Parathyroid adenoma (tissue), 2 donors: ENCODE measurements around the gene DGKB.

Source experiments
- H2AFZ ChIP-seq: fragments of 300-600 bp; sonication (generic); one replicate; pipeline ENCODE4 v1.7.0; 2017; ENCODE audit warnings: antibody characterized with exemption, mild to moderate bottlenecking
- H3K27ac ChIP-seq: fragments of 300-600 bp; sonication (generic); one replicate; pipeline ENCODE4 v1.7.0; 2017
- H3K27me3 ChIP-seq: fragments of 300-600 bp; sonication (generic); one replicate; pipeline ENCODE4 v1.7.0; 2017; ENCODE audit warnings: low read length; ENCODE audit not compliant: control insufficient read depth, insufficient read depth
- H3K36me3 ChIP-seq: fragments of 300-600 bp; sonication (generic); one replicate; pipeline ENCODE4 v1.7.0; 2017; ENCODE audit warnings: low read length; ENCODE audit not compliant: control insufficient read depth, insufficient read depth
- H3K4me1 ChIP-seq: fragments of 300-600 bp; sonication (generic); one replicate; pipeline ENCODE4 v1.7.0; 2017; ENCODE audit warnings: control low read depth
- H3K4me2 ChIP-seq: fragments of 300-600 bp; sonication (generic); one replicate; pipeline ENCODE4 v1.7.0; 2017; ENCODE audit warnings: low read length
- H3K4me3 ChIP-seq: fragments of 300-600 bp; sonication (generic); one replicate; pipeline ENCODE4 v1.7.0; 2017; ENCODE audit warnings: low read depth, low read length
- H3K79me2 ChIP-seq: fragments of 300-600 bp; sonication (generic); one replicate; pipeline ENCODE4 v1.7.0; 2017; ENCODE audit warnings: control low read depth
- H3K9ac ChIP-seq: fragments of 300-600 bp; sonication (generic); one replicate; pipeline ENCODE4 v1.7.0; 2017; ENCODE audit warnings: mild to moderate bottlenecking
- H3K9me3 ChIP-seq: fragments of 300-600 bp; sonication (generic); one replicate; pipeline ENCODE4 v1.7.0; 2017; ENCODE audit warnings: low read length; ENCODE audit not compliant: control insufficient read depth
- CTCF ChIP-seq: fragments of 300-600 bp; sonication (generic); IDR thresholded peaks from one replicate; pipeline ENCODE4 v1.7.0; 2017; ENCODE audit warnings: antibody characterized with exemption, mild to moderate bottlenecking
- donor health status: primary hyperparathyroidism.

Gene DGKB

GRCh38 chr7:14817829-14818614, 84.5 kb downstream of the DGKB start:
- no peak overlapping the region for H3K4me3 ChIP-seq
- no peak overlapping the region for H2AFZ ChIP-seq
- H3K79me2 ChIP-seq = no peaks in the 10 kb centered on the region
- H3K9me3 ChIP-seq = no peaks in the 10 kb centered on the region
- H3K4me2 ChIP-seq = no peak overlapping the region
- H3K9ac ChIP-seq = no peak overlapping the region
- H3K36me3 ChIP-seq = no peaks in the 10 kb centered on the region
- H3K27me3 ChIP-seq = no peaks in the 10 kb centered on the region
- TF ChIP-seq CTCF = no peak
- H3K4me1 ChIP-seq = no peaks in the 10 kb centered on the region
- H3K27ac ChIP-seq = no peak overlapping the region

- Histone ChIP-seq H3K4me3 (no peak overlapping the region), H3K79me2 (no peaks in the 10 kb centered on the region), H3K36me3 (no peaks in the 10 kb centered on the region), H3K9ac (no peak overlapping the region), H3K27ac (no peak overlapping the region), H3K27me3 (no peaks in the 10 kb centered on the region), H2AFZ (no peak overlapping the region), H3K9me3 (no peaks in the 10 kb centered on the region), H3K4me1 (no peaks in the 10 kb centered on the region), H3K4me2 (no peak overlapping the region)
- TF ChIP-seq CTCF = no peak
These were observed 95.0 kb downstream of the DGKB start for GRCh38 chr7:14807507-14807906.

- no peak overlapping the region for H3K4me3 ChIP-seq
- H3K27me3 ChIP-seq = no peaks in the 10 kb centered on the region
- H3K9ac ChIP-seq = no peak overlapping the region
- H3K79me2 ChIP-seq = no peaks in the 10 kb centered on the region
- no peaks in the 10 kb centered on the region for H3K36me3 ChIP-seq
- no peaks in the 10 kb centered on the region for H3K4me1 ChIP-seq
- no peak overlapping the region for H3K4me2 ChIP-seq
- TF ChIP-seq CTCF = no peak
- H3K9me3 ChIP-seq = no peaks in the 10 kb centered on the region
- no peak overlapping the region for H2AFZ ChIP-seq
- H3K27ac ChIP-seq = no peak overlapping the region
These were observed 95.7 kb downstream of the DGKB start for GRCh38 chr7:14806891-14807290.

GRCh38 chr7:14805105-14805719, 97.3 kb downstream of the DGKB start:
- Histone ChIP-seq H2AFZ (no peak overlapping the region), H3K79me2 (no peaks in the 10 kb centered on the region), H3K27me3 (no peaks in the 10 kb centered on the region), H3K4me3 (no peak overlapping the region), H3K9me3 (no peaks in the 10 kb centered on the region), H3K36me3 (no peaks in the 10 kb centered on the region), H3K9ac (no peak overlapping the region), H3K4me1 (no peaks in the 10 kb centered on the region), H3K4me2 (no peak overlapping the region), H3K27ac (no peak overlapping the region)
- TF ChIP-seq CTCF = no peak

- no peak overlapping the region for H2AFZ ChIP-seq
- H3K27me3 ChIP-seq = no peaks in the 10 kb centered on the region
- no peak overlapping the region for H3K4me3 ChIP-seq
- H3K9me3 ChIP-seq = no peaks in the 10 kb centered on the region
- no peak overlapping the region for H3K27ac ChIP-seq
- no peak overlapping the region for H3K9ac ChIP-seq
- H3K79me2 ChIP-seq = no peaks in the 10 kb centered on the region
- H3K4me1 ChIP-seq = no peaks in the 10 kb centered on the region
- no peak for TF ChIP-seq CTCF
- no peaks in the 10 kb centered on the region for H3K36me3 ChIP-seq
- no peak overlapping the region for H3K4me2 ChIP-seq
These were observed 101.9 kb downstream of the DGKB start for GRCh38 chr7:14800664-14801063.
